OCI-LY7 (cell line): ENCODE measurements around the gene CTNNA3. TPM values are rescaled to one million over a fixed set of nuclear protein-coding genes. Genes with fewer than 3 reads are reported as not detected.

Experiments
- BruUV-seq: library from RNA; stranded (reverse); fragments of 400-500 nt; replicated peaks from 2 replicates; lab custom pipeline; 2021; lab: Mats Ljungman, UMichigan
- CTCF ChIA-PET: fragments of 300-600 bp; sonication (Branson Sonifier 250); formaldehyde crosslinking; loops from one replicate; lab custom pipeline; 2022; ENCODE audit warnings: antibody characterized with exemption; ENCODE audit not compliant: unreplicated experiment; lab: Charles Lee
- POLR2A ChIA-PET: fragments of 300-600 bp; sonication (Branson Sonifier 250); formaldehyde crosslinking; loops from one replicate; lab custom pipeline; 2022; ENCODE audit warnings: antibody characterized with exemption; lab: Charles Lee
- DNase-seq: peaks from one replicate; pipeline ENCODE4 v3.0.0-alpha.2; 2015; ENCODE audit warnings: low spot score
- H2AFZ ChIP-seq: fragments of 200-600 bp; sonication (generic), shearing (Covaris generic); 2 replicates; pipeline ENCODE4 v1.6.1; 2014; ENCODE audit warnings: mild to moderate bottlenecking, antibody characterized with exemption, low read length, moderate library complexity
- H3K27ac ChIP-seq: fragments of 200-600 bp; sonication (generic); 2 replicates; pipeline ENCODE4 v1.5.1; 2014; ENCODE audit warnings: mixed run types, low read depth, mild to moderate bottlenecking, moderate library complexity, low read length, inconsistent platforms; ENCODE audit not compliant: poor library complexity, severe bottlenecking
- H3K36me3 ChIP-seq: fragments of 200-600 bp; sonication (generic); 2 replicates; pipeline ENCODE4 v1.6.1; 2014; ENCODE audit warnings: mild to moderate bottlenecking, antibody characterized with exemption, low read length, moderate library complexity, mixed read lengths; ENCODE audit not compliant: insufficient read depth
- H3K4me1 ChIP-seq: fragments of 200-600 bp; sonication (generic); 2 replicates; pipeline ENCODE4 v1.5.1; 2014; ENCODE audit warnings: mild to moderate bottlenecking, low read length; ENCODE audit not compliant: insufficient read depth, poor library complexity, severe bottlenecking
- H3K4me2 ChIP-seq: fragments of 200-600 bp; sonication (generic); 2 replicates; pipeline ENCODE4 v1.6.1; 2014; ENCODE audit warnings: mild to moderate bottlenecking, low read length
- H3K4me3 ChIP-seq: fragments of 200-600 bp; sonication (generic); 2 replicates; pipeline ENCODE4 v1.5.1; 2014; ENCODE audit warnings: mild to moderate bottlenecking, low read depth, low read length; ENCODE audit not compliant: poor library complexity, severe bottlenecking
- H3K79me2 ChIP-seq: fragments of 200-600 bp; sonication (generic); 2 replicates; pipeline ENCODE4 v1.6.1; 2016; ENCODE audit warnings: low read depth, mild to moderate bottlenecking, low read length, moderate library complexity, mixed read lengths; ENCODE audit not compliant: insufficient read depth
- H3K9me2 ChIP-seq: fragments of 200-600 bp; sonication (generic); 2 replicates; pipeline ENCODE4 v1.6.1; 2016; ENCODE audit warnings: mild to moderate bottlenecking, low read length, mixed read lengths; ENCODE audit not compliant: insufficient read depth
- H3K9me3 ChIP-seq: fragments of 200-600 bp; sonication (generic); 2 replicates; pipeline ENCODE4 v1.6.1; 2014; ENCODE audit warnings: mild to moderate bottlenecking, mixed run types, low read length, mixed read lengths
- H4K20me1 ChIP-seq: fragments of 200-600 bp; sonication (generic); 2 replicates; pipeline ENCODE4 v1.6.1; 2014; ENCODE audit warnings: mild to moderate bottlenecking, antibody characterized with exemption, low read length, moderate library complexity, mixed read lengths; ENCODE audit not compliant: insufficient read depth
- EZH2phosphoT487 ChIP-seq: fragments of 200-600 bp; sonication (generic); IDR thresholded peaks from 2 replicates; pipeline ENCODE4 v1.6.1; 2018; ENCODE audit warnings: low read depth, borderline replicate concordance, mild to moderate bottlenecking, mixed run types, antibody characterized with exemption, low read length, moderate library complexity, mixed read lengths
- intact Hi-C: fragments of 100-400 bp; cut with micrococcal nuclease; formaldehyde crosslinking; loops from one replicate; pipeline ENCODE4 v1.10.0; 2022; ENCODE audit not compliant: unreplicated experiment
- total RNA-seq, 2 experiments: library from RNA; depleted of rRNA in 1 of 2; stranded (reverse); fragments of >200 nt in 1 of 2; shearing (Covaris generic) in 1 of 2; gene quantifications; 2 replicates each; pipeline ENCODE4 v1.2.3, GENCODE V29; 2014 to 2022
- TF ChIP-seq, protein P1 (sequence below): fragments of 200-600 bp; sonication (generic); conservative IDR thresholded peaks from 2 replicates; pipeline ENCODE4 v1.5.1; 2014; ENCODE audit warnings: mild to moderate bottlenecking, antibody characterized with exemption, low read length, moderate library complexity, mixed read lengths

CTNNA3 gene
- total RNA-seq, 2 experiments from 2014 or later, result not detected

DNA sequence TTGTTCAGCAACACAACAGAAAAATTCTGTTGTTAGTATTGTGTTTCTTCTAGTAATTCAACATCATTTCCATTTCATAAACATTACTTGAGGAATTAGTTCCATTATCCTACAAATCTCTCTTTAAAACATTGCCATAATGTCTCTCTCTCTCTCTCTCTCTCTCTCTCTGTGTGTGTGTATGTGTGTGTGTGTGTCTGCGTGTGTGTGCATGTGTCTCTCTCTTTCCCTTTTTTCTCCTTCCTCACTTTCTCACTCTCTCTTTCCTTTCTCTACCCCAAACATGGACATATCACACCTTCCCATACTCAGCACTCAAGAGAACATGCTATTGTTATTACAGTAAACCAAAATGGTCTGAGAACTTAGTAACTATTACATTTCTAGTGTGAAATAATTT, 753.6 kb downstream of the CTNNA3 start:
- no TSS peak for BruUV-seq
- H3K27ac ChIP-seq, result no peak overlapping the region
- no peaks in the 10 kb centered on the region for H4K20me1 ChIP-seq
- no peak for DNase-seq
- no peaks in the 10 kb centered on the region for H3K9me2 ChIP-seq
- ChIA-PET POLR2A (no interaction called here), CTCF (no interaction called here)
- H3K79me2 ChIP-seq, result no peaks in the 10 kb centered on the region
- H3K36me3 ChIP-seq, result no peaks in the 10 kb centered on the region
- H3K4me1 ChIP-seq, result no peaks in the 10 kb centered on the region
- H2AFZ ChIP-seq, result no peak overlapping the region
- intact Hi-C loops, result no loop called here
- no peak overlapping the region for H3K4me2 ChIP-seq
- TF ChIP-seq EZH2phosphoT487, result no peak
- TF ChIP-seq, protein P1, sequence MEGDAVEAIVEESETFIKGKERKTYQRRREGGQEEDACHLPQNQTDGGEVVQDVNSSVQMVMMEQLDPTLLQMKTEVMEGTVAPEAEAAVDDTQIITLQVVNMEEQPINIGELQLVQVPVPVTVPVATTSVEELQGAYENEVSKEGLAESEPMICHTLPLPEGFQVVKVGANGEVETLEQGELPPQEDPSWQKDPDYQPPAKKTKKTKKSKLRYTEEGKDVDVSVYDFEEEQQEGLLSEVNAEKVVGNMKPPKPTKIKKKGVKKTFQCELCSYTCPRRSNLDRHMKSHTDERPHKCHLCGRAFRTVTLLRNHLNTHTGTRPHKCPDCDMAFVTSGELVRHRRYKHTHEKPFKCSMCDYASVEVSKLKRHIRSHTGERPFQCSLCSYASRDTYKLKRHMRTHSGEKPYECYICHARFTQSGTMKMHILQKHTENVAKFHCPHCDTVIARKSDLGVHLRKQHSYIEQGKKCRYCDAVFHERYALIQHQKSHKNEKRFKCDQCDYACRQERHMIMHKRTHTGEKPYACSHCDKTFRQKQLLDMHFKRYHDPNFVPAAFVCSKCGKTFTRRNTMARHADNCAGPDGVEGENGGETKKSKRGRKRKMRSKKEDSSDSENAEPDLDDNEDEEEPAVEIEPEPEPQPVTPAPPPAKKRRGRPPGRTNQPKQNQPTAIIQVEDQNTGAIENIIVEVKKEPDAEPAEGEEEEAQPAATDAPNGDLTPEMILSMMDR, result no peak
- no peaks in the 10 kb centered on the region for H3K9me3 ChIP-seq
- no peak overlapping the region for H3K4me3 ChIP-seq

DNA sequence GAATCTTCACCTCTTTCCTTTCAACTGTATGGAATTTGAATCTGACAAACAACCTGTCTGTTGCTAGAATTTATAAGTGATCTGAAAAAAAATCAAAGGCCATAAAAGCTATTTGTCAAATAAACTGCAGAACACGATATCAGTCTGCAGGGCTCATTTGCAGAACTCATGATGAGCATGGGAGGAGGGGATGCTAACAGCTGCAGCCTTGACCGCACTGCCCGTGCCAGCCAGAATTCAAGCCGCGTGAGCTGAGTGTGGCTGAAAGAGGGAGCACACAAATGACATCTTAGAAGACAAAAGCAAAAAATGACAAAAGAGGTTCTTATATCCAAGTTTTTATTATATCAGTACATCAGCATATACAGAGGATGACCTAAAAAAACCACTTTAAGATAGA, 754.5 kb downstream of the CTNNA3 start:
- H3K27ac ChIP-seq, result no peak overlapping the region

DNA sequence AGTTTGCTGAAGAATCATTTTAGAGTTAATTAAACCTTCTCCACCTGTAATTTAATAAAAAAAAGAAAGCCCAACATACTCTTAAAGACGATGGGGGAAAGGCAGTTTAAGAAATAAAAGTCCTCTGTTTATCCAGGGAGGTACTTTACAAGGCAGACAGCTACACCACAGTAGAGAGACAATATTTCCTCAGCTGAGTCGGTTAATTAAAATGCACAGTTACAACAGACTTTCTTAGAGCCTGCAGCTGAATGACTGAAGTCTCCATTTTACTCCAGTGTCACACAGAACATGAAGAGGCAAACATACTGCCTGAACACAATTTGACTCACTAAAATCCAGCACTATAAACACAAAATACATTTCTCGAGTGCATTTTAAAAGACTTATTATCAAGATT, 755.0 kb downstream of the CTNNA3 start:
- H3K27ac ChIP-seq, result no peak overlapping the region
- H3K9me3 ChIP-seq, result no peaks in the 10 kb centered on the region
- H3K79me2 ChIP-seq, result no peaks in the 10 kb centered on the region
- intact Hi-C loops, result no loop called here
- H3K4me1 ChIP-seq, result no peaks in the 10 kb centered on the region
- no peaks in the 10 kb centered on the region for H3K36me3 ChIP-seq
- DNase-seq, result no peak
- no peaks in the 10 kb centered on the region for H4K20me1 ChIP-seq
- CTCF ChIA-PET, result no interaction called here
- no peak overlapping the region for H3K4me3 ChIP-seq
- no peaks in the 10 kb centered on the region for H3K9me2 ChIP-seq
- TF ChIP-seq, protein P1, result no peak
- TF ChIP-seq EZH2phosphoT487, result no peak
- POLR2A ChIA-PET, result interaction anchor here (1.0 kb wide), 1 partner anchor 10 kb away, joined by 3 read pairs; no protein-coding TSS in a partner anchor
- H2AFZ ChIP-seq, result no peak overlapping the region
- no peak overlapping the region for H3K4me2 ChIP-seq
- BruUV-seq, result no TSS peak

More for the DNA sequence above, 754.5 kb downstream of the CTNNA3 start:
- H3K36me3 ChIP-seq, result no peaks in the 10 kb centered on the region
- H4K20me1 ChIP-seq, result no peaks in the 10 kb centered on the region
- no peak overlapping the region for H3K4me2 ChIP-seq
- no TSS peak for BruUV-seq
- H3K9me2 ChIP-seq, result no peaks in the 10 kb centered on the region
- H3K4me1 ChIP-seq, result no peaks in the 10 kb centered on the region
- TF ChIP-seq, protein P1, result no peak
- TF ChIP-seq EZH2phosphoT487, result no peak
- DNase-seq, result no peak
- H2AFZ ChIP-seq, result no peak overlapping the region
- H3K4me3 ChIP-seq, result no peak overlapping the region
- intact Hi-C loops, result no loop called here
- CTCF ChIA-PET, result no interaction called here
- POLR2A ChIA-PET, result interaction anchor here (1.0 kb wide), 1 partner anchor 10 kb away, joined by 3 read pairs; no protein-coding TSS in a partner anchor
- H3K79me2 ChIP-seq, result no peaks in the 10 kb centered on the region
- H3K9me3 ChIP-seq, result no peaks in the 10 kb centered on the region
